GDM1 (cell line): ENCODE results near the gene KMT2C.

Experiments used
- DNase-seq: peaks from one replicate; lab custom pipeline; 2025; lab: John Stamatoyannopoulos, UW

The KMT2C gene

GRCh38 chr7:152140067-152140466 lies 295.7 kb downstream of the KMT2C start:
- no peak for DNase-seq

DNA sequence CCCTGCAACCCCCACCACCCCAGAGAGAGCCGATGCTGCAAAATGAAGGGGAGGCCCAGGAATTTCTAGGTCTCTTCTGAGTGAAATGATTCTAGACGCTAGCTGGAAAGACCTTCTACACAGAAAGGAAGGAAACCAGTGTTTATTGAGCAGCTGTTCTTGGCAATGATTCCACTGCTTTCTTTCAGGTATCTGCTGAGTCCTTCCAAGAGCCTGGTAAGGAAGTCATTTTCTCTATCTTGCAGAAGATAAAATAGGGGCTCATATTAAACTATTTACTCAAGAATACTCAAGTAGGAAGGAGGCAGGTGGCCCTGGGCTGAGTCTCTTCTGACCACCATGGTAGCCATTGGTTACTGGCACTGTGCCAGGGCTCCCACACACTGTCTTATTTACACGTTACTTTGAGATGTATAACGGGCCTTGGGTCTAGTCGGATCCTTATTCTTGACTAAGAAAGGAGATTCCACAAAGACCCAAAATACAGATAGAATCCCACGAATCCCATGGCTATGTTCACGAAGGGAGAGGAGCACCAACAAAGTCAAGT lies 298.3 kb downstream of the KMT2C start:
- DNase-seq, result no peak

- DNase-seq, result no peak
These were observed 299.1 kb downstream of the KMT2C start for GRCh38 chr7:152136686-152137085.

DNA sequence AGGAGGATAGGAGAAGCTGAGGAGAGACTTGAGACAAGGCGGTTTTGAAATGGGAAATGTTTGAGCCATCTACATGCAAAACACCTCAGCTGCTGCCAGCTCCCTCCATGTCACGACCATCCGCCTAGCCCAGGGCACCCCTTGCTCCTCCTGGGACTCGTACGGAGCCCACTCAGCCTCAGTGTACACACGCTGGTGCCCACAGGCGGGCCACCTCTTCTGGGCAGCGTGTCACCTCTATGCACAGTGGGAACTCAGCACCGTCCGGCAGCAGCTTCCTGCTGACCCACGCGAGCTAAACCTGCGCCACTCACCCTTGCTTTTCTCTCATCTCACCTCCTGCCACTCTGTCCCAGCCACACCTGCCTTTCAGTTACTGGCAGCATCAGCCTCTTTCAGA lies 302.0 kb downstream of the KMT2C start:
- DNase-seq, result no peak

GRCh38 chr7:152132812-152133211 lies 303.0 kb downstream of the KMT2C start:
- DNase-seq, result no peak

GRCh38 chr7:152131981-152132494 lies 303.8 kb downstream of the KMT2C start:
- DNase-seq, result no peak

DNA sequence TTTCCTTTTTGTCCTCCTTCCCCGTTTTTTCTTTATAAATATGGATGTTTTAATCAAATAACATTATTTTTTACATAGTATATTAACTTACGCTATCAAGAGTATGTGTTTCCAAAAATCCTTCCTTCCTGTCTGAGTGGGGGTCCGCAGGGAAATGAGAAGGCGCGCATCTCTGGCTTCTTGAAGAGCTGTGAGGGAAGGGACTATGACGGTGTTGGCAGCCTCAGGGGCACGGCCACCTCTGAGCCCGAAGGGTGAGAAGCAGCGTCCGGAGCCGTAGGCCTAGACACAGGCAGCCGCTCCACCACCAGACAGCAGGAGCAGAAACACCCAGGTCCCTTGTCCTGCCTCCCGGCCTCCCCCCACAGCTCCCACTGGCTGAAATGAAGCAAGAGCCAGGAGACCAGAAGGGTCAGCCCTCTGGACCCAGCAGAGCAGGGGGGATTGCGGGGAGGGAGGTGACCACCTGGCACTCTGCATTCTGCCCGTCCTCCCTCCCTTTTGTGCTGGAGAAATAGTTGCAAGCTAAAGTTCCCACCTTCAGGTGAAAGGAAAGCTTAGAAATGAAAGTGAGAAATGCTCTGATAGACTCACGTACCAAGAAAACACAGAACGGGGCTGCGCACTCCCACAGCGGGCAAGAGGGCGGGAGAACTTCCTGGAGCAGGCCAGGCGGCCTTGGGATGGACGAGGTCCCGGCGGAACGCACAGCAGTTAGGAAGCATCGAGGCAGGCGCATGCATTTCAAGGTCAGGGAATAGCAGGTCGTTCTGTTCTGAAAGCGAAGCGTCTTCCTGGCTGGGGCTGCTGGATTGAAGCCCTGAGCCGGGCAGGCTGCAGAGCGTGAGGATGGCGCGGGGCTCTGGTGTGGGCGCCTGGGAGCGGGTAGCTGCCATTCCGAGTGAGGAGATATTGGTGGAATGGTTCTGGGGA lies 304.9 kb downstream of the KMT2C start:
- DNase-seq, result no peak

DNA sequence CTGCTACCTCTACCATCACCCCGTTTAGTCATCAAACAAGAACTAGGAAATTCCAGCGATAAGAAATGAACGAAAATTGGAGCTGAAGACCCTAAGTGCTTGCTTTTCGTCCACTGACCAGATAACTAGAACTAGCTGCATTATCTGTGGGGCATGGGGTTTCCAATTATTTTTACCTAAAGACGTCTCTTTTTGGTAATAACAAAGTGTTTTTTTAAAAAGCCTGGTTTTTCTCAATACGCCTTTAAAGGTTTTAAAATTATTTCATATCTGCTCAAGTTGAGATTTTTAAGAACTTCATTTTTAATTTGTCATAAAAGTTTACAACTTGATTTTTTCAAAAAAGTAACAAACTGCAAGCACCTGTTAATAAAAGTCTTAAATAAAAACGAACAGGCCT lies 306.1 kb downstream of the KMT2C start:
- no peak for DNase-seq

DNA sequence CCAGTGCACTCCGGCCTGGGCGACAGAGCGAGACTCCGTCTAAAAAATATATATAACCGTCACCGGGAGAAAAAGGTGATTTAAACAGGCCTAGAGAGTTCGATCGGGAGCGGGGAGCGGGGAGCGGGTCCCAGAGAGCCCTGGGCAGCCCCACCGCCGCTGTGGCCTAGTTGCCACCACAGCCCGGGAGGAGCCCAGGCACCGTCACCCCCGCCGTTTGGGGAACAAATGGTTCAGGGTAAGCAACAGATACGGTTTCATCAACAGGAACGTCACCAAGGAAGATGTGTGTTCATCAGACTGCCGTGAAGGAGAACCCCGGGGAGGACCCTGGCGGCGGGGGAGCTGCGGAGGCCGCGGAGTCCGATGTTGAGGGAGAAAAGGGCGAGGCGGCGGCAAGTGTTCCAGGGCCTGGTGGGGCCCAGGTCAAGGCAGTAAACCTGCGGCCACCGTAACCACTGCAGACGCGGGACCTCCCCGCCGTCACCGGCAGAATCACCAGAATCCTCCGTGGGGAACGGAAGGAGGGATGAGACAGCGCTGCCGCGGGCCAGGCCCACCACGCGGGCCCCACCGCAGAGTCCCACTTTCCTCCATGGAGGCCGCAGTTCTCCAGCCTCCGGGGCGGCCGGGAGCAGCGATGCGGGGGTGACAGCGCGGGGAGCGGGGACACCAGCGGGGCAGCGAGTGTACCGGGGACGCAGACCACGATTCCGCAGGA lies 306.9 kb downstream of the KMT2C start:
- DNase-seq, result no peak

DNA sequence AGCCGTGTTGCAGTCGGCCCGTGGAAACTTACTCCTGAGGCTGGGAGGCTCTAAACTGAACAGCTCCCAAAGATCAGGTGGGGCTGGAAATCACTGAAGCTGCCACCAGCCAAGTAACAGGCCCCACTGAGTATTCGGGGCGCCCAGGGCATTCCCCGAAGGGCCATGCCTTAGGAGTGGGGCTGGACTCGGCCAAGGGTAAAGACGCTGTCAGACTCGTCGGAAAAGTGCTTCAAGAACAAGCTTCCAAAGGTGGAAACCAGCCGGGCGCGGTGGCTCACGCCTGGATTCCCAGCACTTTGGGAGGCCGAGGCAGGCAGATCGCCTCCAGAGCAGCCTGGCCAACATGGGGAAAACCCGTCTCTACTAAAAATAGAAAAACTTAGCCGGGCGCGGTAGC lies 307.6 kb downstream of the KMT2C start:
- no peak for DNase-seq

GRCh38 chr7:152127229-152127628 lies 308.6 kb downstream of the KMT2C start:
- DNase-seq, result no peak

GRCh38 chr7:152126741-152127140 lies 309.1 kb downstream of the KMT2C start:
- DNase-seq, result no peak

DNA sequence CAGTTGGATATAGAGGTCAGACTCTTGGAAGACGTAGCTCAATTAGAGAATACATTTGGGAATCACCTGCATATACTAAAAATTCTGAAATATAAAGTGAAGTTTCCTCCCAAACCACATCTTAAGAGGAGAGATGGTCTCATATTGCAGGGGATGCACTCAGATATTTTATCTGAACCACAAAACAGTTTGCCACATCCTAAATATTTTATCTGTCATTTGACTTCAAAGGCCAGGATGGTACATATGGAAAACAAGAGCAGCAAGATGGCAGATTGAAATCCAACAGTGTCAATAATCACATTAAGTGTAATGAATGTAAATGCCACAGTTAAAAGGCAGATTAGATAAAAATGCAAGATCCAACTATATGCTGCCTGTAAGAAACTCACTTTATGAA lies 313.3 kb downstream of the KMT2C start:
- no peak for DNase-seq

DNA sequence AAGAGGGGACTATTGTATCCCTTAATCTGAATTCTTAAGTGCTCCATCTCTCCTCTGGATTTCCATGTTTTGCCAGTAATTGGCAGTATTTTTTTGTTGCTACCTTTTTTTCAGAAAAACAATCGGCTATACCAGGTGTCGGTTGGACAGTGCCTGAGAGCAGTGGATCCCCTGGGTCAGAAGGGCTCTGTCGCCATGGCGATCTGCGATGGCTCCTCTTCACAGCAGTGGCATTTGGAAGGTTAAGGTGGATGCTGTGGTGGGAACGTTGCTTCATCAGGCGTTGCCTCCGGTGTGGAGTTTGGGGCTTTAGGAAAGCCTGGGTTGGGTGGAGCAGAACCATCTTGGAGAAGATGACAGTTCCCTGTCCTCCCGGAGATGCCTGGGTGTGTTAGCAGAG lies 314.4 kb downstream of the KMT2C start:
- no peak for DNase-seq

- no peak for DNase-seq
These were observed 315.0 kb downstream of the KMT2C start for GRCh38 chr7:152120776-152121175.

DNA sequence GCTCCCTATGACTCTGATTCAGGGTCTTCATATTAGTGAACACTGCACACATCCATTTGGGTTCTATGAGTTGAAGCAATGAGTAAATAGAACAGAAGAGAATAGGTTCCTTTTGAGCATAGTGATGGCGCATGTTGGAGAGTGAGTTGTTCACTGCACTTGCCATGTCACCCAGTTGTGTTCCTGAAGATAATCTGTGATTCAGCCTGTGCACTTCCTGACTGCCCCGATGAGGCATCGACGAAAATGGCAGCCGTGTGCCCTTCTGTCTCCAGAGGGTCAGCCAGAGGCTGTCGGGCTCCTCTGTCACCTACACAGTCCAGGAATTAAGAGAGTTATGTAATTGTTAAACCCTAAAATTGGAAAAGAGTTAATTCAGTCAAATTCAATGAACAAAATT lies 315.6 kb downstream of the KMT2C start:
- no peak for DNase-seq

DNA sequence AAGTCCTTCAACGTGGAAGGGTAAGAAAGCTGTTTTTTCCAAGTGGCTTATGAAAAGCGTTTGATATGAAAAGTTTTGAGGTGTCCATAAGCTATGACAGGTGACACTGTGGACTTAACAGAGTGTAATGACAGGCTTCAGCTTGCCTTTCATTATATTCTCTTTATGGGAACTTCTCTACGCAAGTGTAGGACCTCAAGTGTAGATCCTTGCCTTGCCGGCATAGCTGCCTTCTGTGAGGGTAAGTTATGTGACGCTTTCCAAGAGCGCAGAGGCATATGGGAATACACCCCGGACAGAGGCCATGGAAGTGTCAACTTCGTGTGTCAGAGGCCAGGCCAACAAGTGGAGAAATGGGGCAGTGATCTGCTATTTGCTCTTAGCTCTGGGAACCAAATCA lies 318.4 kb downstream of the KMT2C start:
- DNase-seq, result no peak

GRCh38 chr7:152115021-152115718 lies 320.6 kb downstream of the KMT2C start:
- DNase-seq, result no peak

GRCh38 chr7:152112829-152113228 lies 323.0 kb downstream of the KMT2C start:
- no peak for DNase-seq

GRCh38 chr7:152108359-152108758 lies 327.4 kb downstream of the KMT2C start:
- no peak for DNase-seq

- no peak for DNase-seq
These were observed 327.9 kb downstream of the KMT2C start for GRCh38 chr7:152107945-152108344.

DNA sequence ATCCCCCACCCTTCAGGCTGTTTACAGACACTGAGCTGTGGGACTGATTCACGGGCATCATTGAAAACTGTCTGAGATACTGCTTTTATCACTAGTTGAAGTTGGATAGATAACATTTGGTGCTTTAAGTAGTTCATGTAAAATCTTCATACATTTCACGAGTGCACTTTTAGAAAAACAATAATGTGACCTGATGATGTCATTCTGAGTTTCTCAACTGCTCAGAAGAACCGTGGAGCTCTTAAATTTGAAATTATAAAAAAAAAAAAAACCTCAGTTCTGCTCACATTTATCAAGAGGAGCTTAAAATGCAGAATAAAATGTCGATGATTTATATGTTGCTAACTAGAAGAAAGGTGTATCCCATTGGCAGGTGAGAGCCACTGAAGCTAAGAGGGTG lies 328.8 kb downstream of the KMT2C start:
- DNase-seq, result no peak
